ENCODE data around the gene LRRD1.

LRRD1 gene

GRCh38 chr7:92100534-92100933, 78.4 kb downstream of the LRRD1 start:
- no peaks in the 10 kb centered on the region for H3K4me1 ChIP-seq (ENCODE audit: insufficient read depth, poor library complexity, severe bottlenecking)
- no peaks in the 10 kb centered on the region for H3K27me3 ChIP-seq (ENCODE audit: insufficient read depth, poor library complexity, severe bottlenecking)
- no peaks in the 10 kb centered on the region for H3K9me3 ChIP-seq (ENCODE audit: severe bottlenecking)
- no peak overlapping the region for H3K27ac ChIP-seq (ENCODE audit: poor library complexity, severe bottlenecking)
- DNase-seq (ENCODE audit: low spot score) (no peak), ATAC-seq (ENCODE audit: low read depth) (no peak)
- H3K36me3 ChIP-seq (ENCODE audit: low read depth) = peaks cover 76% of the 10 kb centered on the region
- no peak overlapping the region for H3K4me3 ChIP-seq (ENCODE audit: severe bottlenecking)
- no peak for TF ChIP-seq CTCF (IDR thresholded peaks at IDR 0.05; ENCODE audit: poor library complexity, severe bottlenecking)

DNA sequence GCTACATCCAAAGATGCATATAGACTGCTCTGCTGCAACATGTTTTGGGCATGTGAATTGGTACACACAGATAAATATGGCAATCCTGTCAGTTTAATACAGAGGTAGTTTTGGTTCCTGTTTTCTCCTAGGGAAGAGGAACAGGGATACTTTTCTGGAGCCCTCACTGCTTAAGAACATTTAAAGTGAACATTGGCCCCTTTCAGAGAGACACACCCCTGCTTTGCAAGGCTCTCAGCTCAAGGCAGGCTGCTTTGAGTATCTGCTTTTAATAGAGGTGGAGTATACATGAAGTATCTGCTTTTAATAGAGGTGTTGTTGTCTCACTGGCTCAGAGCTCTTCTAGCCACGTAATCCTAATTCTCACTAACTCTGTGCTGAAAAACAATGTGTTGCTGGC, 83.6 kb downstream of the LRRD1 start:
- Histone ChIP-seq H3K27me3 (ENCODE audit: insufficient read depth, poor library complexity, severe bottlenecking) (no peaks in the 10 kb centered on the region), H3K4me1 (ENCODE audit: insufficient read depth, poor library complexity, severe bottlenecking) (no peaks in the 10 kb centered on the region), H3K36me3 (ENCODE audit: low read depth) (peaks cover 74% of the 10 kb centered on the region), H3K9me3 (ENCODE audit: severe bottlenecking) (no peaks in the 10 kb centered on the region), H3K4me3 (ENCODE audit: severe bottlenecking) (no peak overlapping the region), H3K27ac (ENCODE audit: poor library complexity, severe bottlenecking) (no peak overlapping the region)
- DNase-seq (ENCODE audit: low spot score) (no peak), ATAC-seq (ENCODE audit: low read depth) (no peak)
- TF ChIP-seq CTCF (IDR thresholded peaks at IDR 0.05; ENCODE audit: poor library complexity, severe bottlenecking) = no peak

Measured in RWPE2 (cell line).